Calu3 (cell line): Measurements from ENCODE around the gene FBXL17. TPM values are rescaled to one million over a fixed set of nuclear protein-coding genes. Genes with fewer than 3 reads are reported as not detected.

Source experiments
- BruUV-seq: library from RNA; stranded (reverse); fragments of 400-500 nt; replicated peaks from 2 replicates; lab custom pipeline; 2021; lab: Mats Ljungman, UMichigan
- CTCF ChIA-PET: fragments of 300-600 bp; sonication (Branson Sonifier 250); formaldehyde crosslinking; loops from one replicate; lab custom pipeline; 2022; ENCODE audit warnings: antibody characterized with exemption; lab: Charles Lee
- DNase-seq: peaks from one replicate; pipeline ENCODE4 v3.0.0; 2022
- H3K27ac Mint-ChIP-seq: one replicate; pipeline ENCODE4 v1.8.0; 2022; ENCODE audit warnings: mixed read lengths; ENCODE audit not compliant: unreplicated experiment
- H3K27me3 Mint-ChIP-seq: one replicate; pipeline ENCODE4 v1.8.0; 2022; ENCODE audit warnings: mixed read lengths; ENCODE audit not compliant: unreplicated experiment
- H3K36me3 Mint-ChIP-seq: one replicate; pipeline ENCODE4 v1.8.0; 2022; ENCODE audit warnings: mild to moderate bottlenecking, moderate library complexity, mixed read lengths; ENCODE audit not compliant: insufficient read depth, unreplicated experiment
- H3K4me1 Mint-ChIP-seq: one replicate; pipeline ENCODE4 v1.8.0; 2022; ENCODE audit warnings: mild to moderate bottlenecking, low read depth, mixed read lengths; ENCODE audit not compliant: unreplicated experiment
- H3K4me3 Mint-ChIP-seq: one replicate; pipeline ENCODE4 v1.8.0; 2022; ENCODE audit warnings: mild to moderate bottlenecking, low read depth, moderate library complexity, mixed read lengths; ENCODE audit not compliant: unreplicated experiment
- H3K9me3 Mint-ChIP-seq: one replicate; pipeline ENCODE4 v1.8.0; 2022; ENCODE audit warnings: low read depth, mixed read lengths; ENCODE audit not compliant: unreplicated experiment
- CTCF ChIP-seq: fragments of 200-600 bp; IDR thresholded peaks from one replicate; pipeline ENCODE4 v1.8.0; 2022; ENCODE audit warnings: antibody characterized with exemption; ENCODE audit not compliant: unreplicated experiment
- intact Hi-C: fragments of 100-400 bp; cut with micrococcal nuclease; formaldehyde crosslinking; loops from one replicate; pipeline ENCODE4 v1.10.0; 2022; ENCODE audit not compliant: unreplicated experiment
- total RNA-seq: library from RNA; stranded (reverse); gene quantifications from 2 replicates; pipeline ENCODE4 v1.2.3, GENCODE V29; 2022

Gene FBXL17
- total RNA-seq, 1 experiment from 2014 or later, result 19.6 TPM

- Mint-ChIP-seq H3K9me3 (no peaks in the 10 kb centered on the region), H3K4me1 (no peaks in the 10 kb centered on the region), H3K27me3 (no peaks in the 10 kb centered on the region), H3K4me3 (no peak overlapping the region), H3K27ac (no peak overlapping the region), H3K36me3 (no peaks in the 10 kb centered on the region)
- intact Hi-C loops, result no loop called here
- CTCF ChIA-PET, result no interaction called here
- TF ChIP-seq CTCF, result no peak
- no TSS peak for BruUV-seq
- no peak for DNase-seq
Measured at GRCh38 chr5:107951309-107951708, 430.6 kb downstream of the FBXL17 start.

- Mint-ChIP-seq H3K27me3 (no peaks in the 10 kb centered on the region), H3K9me3 (no peaks in the 10 kb centered on the region), H3K27ac (no peak overlapping the region), H3K4me3 (no peak overlapping the region), H3K4me1 (no peaks in the 10 kb centered on the region), H3K36me3 (no peaks in the 10 kb centered on the region)
- CTCF ChIA-PET, result no interaction called here
- no peak for DNase-seq
- no TSS peak for BruUV-seq
- intact Hi-C loops, result no loop called here
- no peak for TF ChIP-seq CTCF
Measured at GRCh38 chr5:107950776-107951175, 431.1 kb downstream of the FBXL17 start.

- no peaks in the 10 kb centered on the region for H3K9me3 Mint-ChIP-seq
Measured at GRCh38 chr5:107949688-107950341, 432.1 kb downstream of the FBXL17 start.

GRCh38 chr5:107948377-107948776 is 433.5 kb downstream of the FBXL17 start:
- Mint-ChIP-seq H3K9me3 (no peaks in the 10 kb centered on the region), H3K36me3 (no peaks in the 10 kb centered on the region), H3K4me3 (no peak overlapping the region), H3K27ac (no peak overlapping the region), H3K4me1 (no peaks in the 10 kb centered on the region), H3K27me3 (no peaks in the 10 kb centered on the region)
- CTCF ChIA-PET, result no interaction called here
- intact Hi-C loops, result no loop called here
- no peak for TF ChIP-seq CTCF
- DNase-seq, result no peak
- no TSS peak for BruUV-seq

More at GRCh38 chr5:107949688-107950341, 432.1 kb downstream of the FBXL17 start:
- Mint-ChIP-seq H3K36me3 (no peaks in the 10 kb centered on the region), H3K4me3 (no peak overlapping the region), H3K27me3 (no peaks in the 10 kb centered on the region), H3K27ac (no peak overlapping the region), H3K4me1 (no peaks in the 10 kb centered on the region)
- BruUV-seq, result no TSS peak
- CTCF ChIA-PET, result no interaction called here
- no peak for DNase-seq
- no peak for TF ChIP-seq CTCF
- intact Hi-C loops, result no loop called here
